Right lobe of liver (tissue), 6 donors: ENCODE measurements around the gene NME3. TPM values are rescaled to one million over a fixed set of nuclear protein-coding genes. Genes with fewer than 3 reads are reported as not detected.

Source experiments
- ATAC-seq, 4 donors: fragments of 200-7000 bp; cut with Tn5 transposase; one replicate each; pipeline ENCODE4 v1.9.1; 2020; ENCODE audit warnings: mild to moderate bottlenecking in 4 of 4, moderate library complexity in 4 of 4
- DNase-seq, 3 donors: peaks; one replicate each; pipeline ENCODE4 v3.0.0-alpha.2; 2020
- H3K27ac ChIP-seq, 3 donors: fragments of 200-600 bp; one replicate each; pipeline ENCODE4 v1.8.0; 2022
- H3K27me3 ChIP-seq, 2 donors: fragments of 200-600 bp; one replicate each; pipeline ENCODE4 v1.8.0; 2022
- H3K36me3 ChIP-seq, 4 donors: fragments of 200-600 bp; sonication (generic) in 1 of 4; one replicate each; pipeline versions ENCODE4 v1.5.1 to v1.8.0; 2017 to 2022; ENCODE audit warnings: control low read depth in 1 of 4
- H3K4me1 ChIP-seq, 4 donors: fragments of 200-600 bp; sonication (generic) in 1 of 4; one replicate each; pipeline versions ENCODE4 v1.5.1 to v1.8.0; 2017 to 2022; ENCODE audit warnings: control low read depth in 1 of 4
- H3K4me3 ChIP-seq, 3 donors: fragments of 200-600 bp; one replicate each; pipeline ENCODE4 v1.8.0; 2022
- H3K9me3 ChIP-seq, 4 donors: fragments of 200-600 bp; sonication (generic) in 1 of 4; one replicate each; pipeline versions ENCODE4 v1.5.1 to v1.8.0; 2017 to 2022; ENCODE audit warnings: control low read depth in 1 of 4
- POLR2A ChIP-seq: fragments of 450-650 bp; IDR thresholded peaks from one replicate; pipeline ENCODE4 v1.6.1; 2017; ENCODE audit warnings: antibody characterized with exemption, mild to moderate bottlenecking
- WGBS: methylation state at CpG from one replicate; pipeline ENCODE4 v1.1.6; 2018; ENCODE audit warnings: low coverage, low lambda C conversion rate; ENCODE audit not compliant: insufficient coverage; ENCODE audit errors: missing lambda C conversion rate; 5-methylcytosine and 5-hydroxymethylcytosine counted together
- intact Hi-C, 2 donors: fragments of 100-400 bp; cut with DNase I; formaldehyde crosslinking; loops; one replicate each; pipeline versions ENCODE4 v1.11.2 to v1.14.1; 2022
- total RNA-seq, 6 experiments: library from RNA; depleted of rRNA in 2 of 6; stranded (reverse); fragments of >200 nt in 2 of 6; fragmentation: NEBNext Ultra II Directional in 3 of 6; extraction: Animal tissue kit (Norgen Biotek cat#: 25700) in 3 of 6; gene quantifications; one replicate each; pipeline versions ENCODE4 v1.1.0 to v1.2.4, GENCODE V29; 2016 to 2023
- TF ChIP-seq, protein P1 (sequence below), 4 donors: fragments of 200-600 bp in 3 of 4; fragments of 450-650 bp in 1 of 4; IDR thresholded peaks; one replicate each; pipeline versions ENCODE4 v1.5.1 to v1.8.0; 2016 to 2022; ENCODE audit warnings: antibody characterized with exemption in 4 of 4, mild to moderate bottlenecking in 2 of 4
- donor health status: DM: no; HTN: yes; CAD: no.
- donor health status: DM: no; HTN: no; CAD: no.
- donor health status: DM: no; HTN: no; CAD: no.
- donor health status: DM: no; HTN: yes; CAD: no.
- donor health status: DM: no; HTN: yes; CAD: no.

The NME3 gene
- total RNA-seq, 6 experiments from 2014 or later = 17.9 to 36.1 (median 23.2) TPM

DNA sequence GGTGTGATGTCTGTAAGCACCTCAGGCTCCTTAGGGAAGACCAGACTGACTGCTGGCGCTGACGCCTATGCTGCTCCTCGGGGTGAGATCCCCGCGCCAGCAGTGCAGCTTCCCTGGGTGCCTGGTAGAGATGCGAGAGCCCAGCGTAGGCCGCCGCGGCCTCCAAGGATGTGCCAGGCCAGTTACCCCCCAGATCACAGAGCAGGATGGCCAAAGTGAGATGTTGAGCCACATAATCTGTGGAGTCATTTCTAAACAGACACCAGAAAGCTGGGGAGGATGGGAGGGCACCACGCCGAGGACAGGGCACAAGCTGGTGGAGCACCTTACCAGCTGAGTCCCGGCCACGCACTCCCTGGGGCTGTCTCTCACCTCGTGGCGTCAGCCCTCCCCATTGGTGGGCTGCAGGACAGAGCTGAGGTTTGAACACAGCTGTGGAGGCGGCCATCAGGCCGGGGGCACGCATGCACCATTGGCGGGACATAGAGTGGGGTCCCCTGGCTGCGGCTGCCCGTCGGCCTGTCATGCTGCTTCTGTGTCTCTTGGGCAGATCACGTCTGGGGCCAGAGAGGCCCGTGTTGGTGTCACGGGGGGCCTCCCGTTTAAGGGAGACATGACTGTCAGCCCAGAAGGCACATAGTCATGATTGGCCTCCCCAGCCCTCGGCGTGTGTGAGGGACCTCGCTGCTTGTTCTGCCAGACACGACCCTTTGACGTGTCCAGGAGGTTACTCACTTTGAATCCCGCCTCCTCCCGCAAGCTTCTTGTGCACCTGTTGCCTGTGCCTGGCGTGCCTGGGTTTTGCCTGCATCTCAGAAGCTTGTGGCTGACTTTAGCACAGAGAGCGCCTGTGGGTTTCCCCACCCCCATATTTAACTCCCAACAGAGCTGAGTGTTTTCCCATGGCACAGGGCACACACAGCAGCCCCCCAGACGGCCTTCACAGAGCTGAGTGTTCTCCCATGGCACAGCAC is 43.4 kb downstream of the NME3 start:
- no peaks in the 10 kb centered on the region for H3K9me3 ChIP-seq
- H3K27me3 ChIP-seq = no peaks in the 10 kb centered on the region
- intact Hi-C loops = no loop called here
- TF ChIP-seq, protein P1, sequence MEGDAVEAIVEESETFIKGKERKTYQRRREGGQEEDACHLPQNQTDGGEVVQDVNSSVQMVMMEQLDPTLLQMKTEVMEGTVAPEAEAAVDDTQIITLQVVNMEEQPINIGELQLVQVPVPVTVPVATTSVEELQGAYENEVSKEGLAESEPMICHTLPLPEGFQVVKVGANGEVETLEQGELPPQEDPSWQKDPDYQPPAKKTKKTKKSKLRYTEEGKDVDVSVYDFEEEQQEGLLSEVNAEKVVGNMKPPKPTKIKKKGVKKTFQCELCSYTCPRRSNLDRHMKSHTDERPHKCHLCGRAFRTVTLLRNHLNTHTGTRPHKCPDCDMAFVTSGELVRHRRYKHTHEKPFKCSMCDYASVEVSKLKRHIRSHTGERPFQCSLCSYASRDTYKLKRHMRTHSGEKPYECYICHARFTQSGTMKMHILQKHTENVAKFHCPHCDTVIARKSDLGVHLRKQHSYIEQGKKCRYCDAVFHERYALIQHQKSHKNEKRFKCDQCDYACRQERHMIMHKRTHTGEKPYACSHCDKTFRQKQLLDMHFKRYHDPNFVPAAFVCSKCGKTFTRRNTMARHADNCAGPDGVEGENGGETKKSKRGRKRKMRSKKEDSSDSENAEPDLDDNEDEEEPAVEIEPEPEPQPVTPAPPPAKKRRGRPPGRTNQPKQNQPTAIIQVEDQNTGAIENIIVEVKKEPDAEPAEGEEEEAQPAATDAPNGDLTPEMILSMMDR (IDR thresholded peaks at IDR 0.05) = no peak
- TF ChIP-seq POLR2A = no peak
- WGBS = 50% methylated on average over 2 of the region's 37 CpGs
- H3K36me3 ChIP-seq = peaks cover 0 to 24% (median 4%) of the 10 kb centered on the region in 4 donors
- no peak overlapping the region for H3K27ac ChIP-seq
- H3K4me1 ChIP-seq = no peaks in the 10 kb centered on the region
- ATAC-seq (no peak), DNase-seq (no peak)
- no peak overlapping the region for H3K4me3 ChIP-seq

DNA sequence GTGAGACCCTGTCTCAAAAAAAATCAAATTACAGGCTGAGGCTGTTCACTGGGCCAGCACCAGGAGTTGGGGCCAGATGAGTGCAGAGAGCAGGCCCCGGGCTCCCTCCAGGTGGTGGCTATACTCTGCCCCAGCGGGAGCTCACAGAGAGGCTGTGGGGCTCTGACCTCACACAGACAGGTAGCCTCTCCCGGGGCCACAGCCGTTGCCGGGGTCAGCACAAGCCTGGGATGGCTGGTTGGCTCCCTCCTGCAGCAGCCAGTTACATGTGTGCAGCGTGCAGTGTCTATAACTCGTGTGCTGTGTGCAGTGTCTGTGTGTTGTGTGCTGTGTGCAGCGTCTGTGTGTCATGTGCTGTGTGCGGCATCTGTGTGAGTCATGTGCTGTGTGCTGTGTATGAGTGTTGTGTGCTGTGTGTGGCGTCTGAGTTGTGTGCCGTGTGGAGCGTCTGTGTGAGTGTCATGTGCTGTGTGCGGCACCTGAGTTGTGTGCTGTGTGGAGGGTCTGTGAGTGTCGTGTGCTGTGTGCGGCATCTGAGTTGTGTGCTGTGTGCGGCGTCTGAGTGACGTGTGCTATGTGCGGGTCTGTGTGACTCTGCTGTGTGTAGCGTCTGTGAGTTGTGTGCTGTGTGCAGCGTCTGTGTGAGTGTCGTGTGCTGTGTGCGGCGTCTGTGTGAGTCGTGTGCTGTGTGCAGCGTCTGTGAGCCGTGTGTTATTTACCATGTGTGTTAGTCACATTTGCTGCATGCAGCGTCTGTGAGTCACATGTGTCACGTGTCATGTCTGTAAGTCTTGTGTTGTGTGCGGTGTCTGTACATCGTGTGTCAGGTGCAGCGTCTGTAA is 44.5 kb downstream of the NME3 start:
- WGBS = 87% methylated on average over 12 of the region's 32 CpGs
- Histone ChIP-seq H3K27me3 (no peaks in the 10 kb centered on the region), H3K27ac (no peak overlapping the region), H3K4me1 (peaks cover 0 to 1% (median 0%) of the 10 kb centered on the region in 4 donors), H3K9me3 (no peaks in the 10 kb centered on the region), H3K4me3 (no peak overlapping the region), H3K36me3 (peaks cover 0 to 22% (median 4%) of the 10 kb centered on the region in 4 donors)
- no peak for DNase-seq
- ATAC-seq = no peak
- no peak for TF ChIP-seq POLR2A
- TF ChIP-seq, protein P1 (IDR thresholded peaks at IDR 0.05) = no peak
- intact Hi-C loops = no loop called here

DNA sequence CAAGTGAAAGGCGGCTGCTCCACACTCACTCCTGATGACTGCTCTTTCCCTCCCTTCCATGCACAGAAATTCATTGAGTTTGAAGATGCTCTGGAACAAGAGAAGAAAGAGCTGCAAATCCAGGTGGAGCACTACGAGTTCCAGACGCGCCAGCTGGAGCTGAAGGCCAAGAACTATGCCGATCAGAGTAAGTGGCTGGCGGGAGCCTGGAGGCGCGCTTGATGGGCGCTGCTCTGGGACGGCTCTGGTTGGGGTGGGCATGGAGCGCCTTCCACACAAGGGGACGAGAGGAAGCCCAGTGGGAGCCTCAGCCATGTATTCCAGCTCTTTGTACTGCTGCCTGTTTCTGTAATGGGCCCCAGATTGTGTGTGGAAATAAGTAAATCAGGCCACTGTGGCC is 46.9 kb downstream of the NME3 start:
- Histone ChIP-seq H3K4me1 (peaks cover 0 to 6% (median 4%) of the 10 kb centered on the region in 4 donors), H3K27ac (no peak overlapping the region), H3K4me3 (no peak overlapping the region), H3K36me3 (peaks cover 0 to 18% (median 2%) of the 10 kb centered on the region in 4 donors), H3K27me3 (no peaks in the 10 kb centered on the region), H3K9me3 (no peaks in the 10 kb centered on the region)
- WGBS = 97% methylated on average over 11 of the region's 12 CpGs
- ATAC-seq = no peak
- no peak for DNase-seq
- intact Hi-C loops = no loop called here
- no peak for TF ChIP-seq POLR2A
- TF ChIP-seq, protein P1 (IDR thresholded peaks at IDR 0.05) = no peak

DNA sequence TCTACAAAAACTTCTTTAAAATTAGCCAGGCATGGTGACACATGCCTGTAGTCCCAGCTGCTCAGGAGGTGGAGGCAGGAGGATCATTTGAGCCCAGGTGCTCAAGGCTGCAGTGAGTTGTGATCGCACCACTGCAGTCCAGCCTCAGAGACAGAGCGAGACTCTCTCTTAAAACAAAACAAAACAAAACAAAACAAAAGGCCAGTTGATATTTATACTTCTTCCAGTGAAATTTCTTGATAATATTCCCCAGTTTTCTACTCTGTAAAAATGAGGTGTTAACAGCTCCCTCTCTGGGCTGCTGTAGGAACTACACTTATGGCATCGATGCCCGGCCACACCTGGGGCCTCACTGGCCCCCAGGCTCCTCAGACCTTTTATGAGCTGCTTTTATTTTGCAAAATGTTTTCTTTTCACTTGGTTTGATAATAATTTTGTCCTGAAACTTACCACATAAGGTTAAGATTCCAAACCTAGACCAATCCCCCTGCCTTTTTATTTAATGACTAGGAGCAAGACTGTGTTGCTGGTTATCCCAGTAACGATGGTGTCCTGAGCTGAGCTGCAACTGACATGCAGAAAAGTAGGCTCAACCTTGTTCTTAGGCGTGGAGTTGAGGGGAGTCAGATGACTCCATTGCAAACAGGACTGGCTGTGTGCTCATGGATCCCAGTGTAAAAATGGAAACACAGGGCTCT is 47.7 kb downstream of the NME3 start:
- no peak overlapping the region for H3K27ac ChIP-seq
- DNase-seq = no peak

More for the DNA sequence above, 47.7 kb downstream of the NME3 start:
- no peaks in the 10 kb centered on the region for H3K27me3 ChIP-seq
- peaks cover 0 to 12% (median 0%) of the 10 kb centered on the region in 4 donors for H3K36me3 ChIP-seq
- ATAC-seq = peak; percentile 40 to 67 (median 64)
- H3K4me1 ChIP-seq = peaks cover 0 to 11% (median 6%) of the 10 kb centered on the region in 4 donors
- WGBS = 50% methylated on average over 6 of the region's 6 CpGs
- no peaks in the 10 kb centered on the region for H3K9me3 ChIP-seq
- no peak overlapping the region for H3K4me3 ChIP-seq
- intact Hi-C loops = no loop called here
- TF ChIP-seq, protein P1 (IDR thresholded peaks at IDR 0.05) = peak; percentile 60 to 82 (median 76)
- no peak for TF ChIP-seq POLR2A
